GM12874 (cell line): ENCODE data around the gene DCDC2C.

Experiments
- TF ChIP-seq, protein P1 (sequence below): IDR thresholded peaks from 2 replicates; pipeline ENCODE4 v1.5.1; 2011; ENCODE audit warnings: low read depth, mild to moderate bottlenecking, control low read depth, low read length, moderate library complexity; ENCODE audit not compliant: insufficient read depth

The DCDC2C gene

DNA sequence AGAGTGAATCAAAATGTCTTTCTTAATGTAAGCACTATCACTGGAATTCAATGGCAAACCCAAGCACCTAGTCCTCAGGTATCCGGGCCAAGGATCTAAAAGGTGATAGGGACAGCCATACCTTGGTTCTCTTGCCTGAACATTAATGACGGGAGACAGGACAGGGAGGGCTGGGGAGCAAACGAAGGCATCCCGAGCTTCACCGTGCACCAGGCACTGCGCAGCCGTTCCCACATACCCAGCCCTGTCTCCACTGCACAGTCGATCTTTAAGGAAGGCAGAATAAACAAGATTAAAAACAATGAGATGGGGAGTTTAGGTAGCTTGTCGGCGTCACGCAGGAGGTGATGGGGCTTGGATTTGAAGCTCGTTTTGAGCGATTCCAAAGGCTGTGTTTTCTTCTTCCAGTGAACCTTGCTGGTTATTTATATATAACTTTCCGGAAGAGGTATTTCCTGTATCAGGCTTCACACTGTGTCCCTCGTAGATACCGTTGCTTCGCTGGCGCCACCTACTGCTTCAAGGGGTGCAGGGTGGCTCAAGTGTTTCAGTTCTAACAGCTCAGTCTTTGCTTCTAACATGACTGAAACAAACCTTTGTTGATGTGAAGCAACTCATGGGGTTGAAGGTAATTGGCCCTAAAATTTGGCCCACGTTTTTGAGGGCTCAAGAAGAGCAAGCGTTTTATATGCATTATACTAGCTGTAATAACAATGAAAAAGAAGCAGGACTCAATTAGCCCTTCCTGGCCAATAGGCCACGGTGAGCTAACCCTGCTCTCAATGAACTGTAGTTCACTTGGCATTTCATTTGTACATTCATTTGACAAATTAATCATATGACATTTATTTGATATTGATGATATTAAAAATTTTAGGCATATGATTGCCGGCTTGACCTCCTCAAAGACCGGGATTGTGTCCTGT, 77.4 kb downstream of the DCDC2C start:
- TF ChIP-seq, protein P1, sequence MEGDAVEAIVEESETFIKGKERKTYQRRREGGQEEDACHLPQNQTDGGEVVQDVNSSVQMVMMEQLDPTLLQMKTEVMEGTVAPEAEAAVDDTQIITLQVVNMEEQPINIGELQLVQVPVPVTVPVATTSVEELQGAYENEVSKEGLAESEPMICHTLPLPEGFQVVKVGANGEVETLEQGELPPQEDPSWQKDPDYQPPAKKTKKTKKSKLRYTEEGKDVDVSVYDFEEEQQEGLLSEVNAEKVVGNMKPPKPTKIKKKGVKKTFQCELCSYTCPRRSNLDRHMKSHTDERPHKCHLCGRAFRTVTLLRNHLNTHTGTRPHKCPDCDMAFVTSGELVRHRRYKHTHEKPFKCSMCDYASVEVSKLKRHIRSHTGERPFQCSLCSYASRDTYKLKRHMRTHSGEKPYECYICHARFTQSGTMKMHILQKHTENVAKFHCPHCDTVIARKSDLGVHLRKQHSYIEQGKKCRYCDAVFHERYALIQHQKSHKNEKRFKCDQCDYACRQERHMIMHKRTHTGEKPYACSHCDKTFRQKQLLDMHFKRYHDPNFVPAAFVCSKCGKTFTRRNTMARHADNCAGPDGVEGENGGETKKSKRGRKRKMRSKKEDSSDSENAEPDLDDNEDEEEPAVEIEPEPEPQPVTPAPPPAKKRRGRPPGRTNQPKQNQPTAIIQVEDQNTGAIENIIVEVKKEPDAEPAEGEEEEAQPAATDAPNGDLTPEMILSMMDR = peak; percentile 80

DNA sequence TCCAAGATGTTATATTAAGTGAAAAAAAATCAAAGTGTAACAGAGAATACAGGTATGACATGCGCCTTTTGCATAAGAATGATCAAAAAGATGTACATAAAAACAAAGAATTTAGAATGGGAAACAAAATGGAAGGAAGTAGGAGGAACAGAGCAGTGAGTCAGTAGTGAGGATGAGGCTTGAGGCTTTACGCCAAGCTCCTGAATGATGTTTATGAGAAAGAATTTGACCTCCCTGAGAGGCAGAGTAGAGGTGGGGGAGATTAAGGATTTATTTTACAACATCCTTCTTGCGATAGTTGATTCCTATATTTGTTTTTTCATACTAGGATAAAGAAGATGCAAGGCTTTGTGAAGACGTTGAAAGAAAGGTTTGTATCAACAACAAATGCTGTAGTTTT, 81.4 kb downstream of the DCDC2C start:
- TF ChIP-seq, protein P1 = no peak

DNA sequence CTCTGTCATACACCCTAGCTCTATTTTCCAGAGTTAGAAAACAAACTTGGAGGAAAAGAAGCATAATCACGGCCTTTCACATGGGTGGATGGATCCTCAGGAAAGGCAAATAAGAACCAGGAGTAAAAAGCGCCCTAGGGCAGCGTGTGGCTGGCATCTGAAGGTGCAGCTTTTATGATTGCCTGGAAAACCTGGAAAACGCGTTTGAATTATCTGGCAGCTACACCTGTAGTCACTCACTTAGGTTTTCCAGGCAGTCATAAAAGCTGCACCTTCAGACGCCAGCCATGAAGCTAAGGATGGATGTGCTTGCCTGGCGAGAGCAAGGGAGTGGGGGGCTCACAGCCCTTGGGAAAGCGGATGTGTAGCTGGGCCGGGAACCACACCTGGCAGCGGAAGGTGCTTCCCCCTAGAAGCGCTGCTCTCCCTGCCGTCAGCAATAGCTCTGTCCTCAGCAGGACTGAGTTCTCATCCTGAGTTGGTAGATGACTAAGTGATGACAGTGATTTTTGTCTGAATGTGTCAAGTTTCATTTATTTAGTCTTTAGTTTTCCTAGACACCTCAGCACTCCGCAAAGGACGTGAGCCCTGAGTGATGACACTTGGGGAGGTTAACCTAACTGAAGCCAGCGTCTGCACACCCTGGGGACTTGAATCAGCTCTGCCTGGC, 82.0 kb downstream of the DCDC2C start:
- TF ChIP-seq, protein P1 = no peak

DNA sequence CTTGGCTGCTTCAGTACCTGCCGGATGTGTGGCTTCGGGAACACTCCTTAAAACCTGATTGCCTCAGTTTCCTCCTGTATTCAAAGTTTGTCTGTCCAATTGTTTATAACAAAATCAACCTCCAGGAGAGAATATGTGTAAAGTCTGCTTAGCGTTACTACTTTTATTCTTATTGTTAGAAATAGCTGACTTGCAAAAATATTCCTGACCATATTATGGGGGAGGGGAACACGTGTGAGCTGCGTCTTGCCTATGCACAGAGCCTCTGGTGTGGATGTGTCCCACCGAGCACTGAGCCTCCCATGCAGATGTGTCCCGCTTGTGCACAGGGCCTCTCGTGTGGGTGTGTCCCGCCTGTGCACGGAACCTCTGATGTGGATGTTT, 82.5 kb downstream of the DCDC2C start:
- TF ChIP-seq, protein P1 = no peak

DNA sequence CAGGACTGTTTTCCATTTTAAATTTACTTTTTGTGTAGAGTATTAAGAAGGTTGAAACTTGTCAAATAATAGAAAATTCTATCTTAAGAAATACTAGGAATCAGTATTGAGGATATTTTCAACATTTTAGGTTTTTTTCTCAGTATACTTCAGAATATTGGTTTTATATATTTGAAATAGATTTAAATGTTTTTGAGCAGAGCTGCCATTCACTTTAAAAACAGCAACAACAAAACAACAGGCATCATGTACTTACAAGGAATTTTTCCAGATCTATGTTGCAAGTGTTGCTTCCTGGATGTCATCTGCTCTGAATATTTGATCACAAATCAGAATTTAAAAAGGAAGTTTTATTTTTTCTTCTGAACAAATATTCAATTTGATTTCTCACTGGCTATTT, 84.4 kb downstream of the DCDC2C start:
- TF ChIP-seq, protein P1 = no peak

DNA sequence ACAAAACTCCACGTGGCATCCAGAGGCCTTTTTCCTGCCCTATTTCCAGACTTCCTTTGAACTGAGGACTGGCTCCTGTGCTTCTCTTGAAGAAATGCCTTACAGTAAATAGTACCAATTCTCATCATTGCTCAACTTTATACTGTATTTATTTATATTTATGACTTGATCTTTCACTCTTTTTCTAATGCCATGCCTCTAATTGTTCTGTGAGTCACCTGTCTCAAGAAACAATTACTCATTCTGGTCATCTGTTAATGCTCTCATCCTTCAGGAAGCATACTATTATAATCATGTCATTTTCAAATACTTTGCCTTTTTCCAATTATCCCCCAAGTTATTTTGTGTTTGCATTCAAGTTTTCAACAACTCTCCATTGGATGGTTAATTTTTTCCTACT, 85.9 kb downstream of the DCDC2C start:
- TF ChIP-seq, protein P1 = no peak

DNA sequence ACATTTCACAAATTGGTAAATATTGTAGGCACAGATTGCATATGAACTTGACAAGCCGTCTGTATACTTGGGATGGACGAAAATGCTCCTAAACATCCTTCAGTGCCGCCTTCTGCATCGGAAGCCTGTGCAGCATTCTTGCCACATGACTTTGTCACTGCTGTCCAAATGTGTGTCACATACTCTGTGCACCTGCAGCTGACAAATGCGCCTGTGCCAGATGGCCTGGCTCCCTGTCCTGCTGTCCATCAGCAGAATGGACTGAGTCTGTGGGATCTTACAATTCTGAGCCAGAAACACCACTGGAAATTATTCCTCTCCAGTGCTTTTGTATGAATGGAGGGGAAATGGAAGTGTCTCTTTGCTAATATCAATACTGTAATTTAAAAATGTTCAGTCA, 89.9 kb downstream of the DCDC2C start:
- TF ChIP-seq, protein P1 = no peak
